Sigmoid colon (tissue), 4 donors: ENCODE results near the gene GPATCH8.
"Not testable (repeated sequence)": the region's sequence is repeated elsewhere in the genome, so short reads cannot be mapped to it uniquely, and the experiment has no call there.

Source experiments
- CTCF ChIP-seq, 4 experiments: fragments of 450-650 bp in 3 of 4; fragments of 200-600 bp in 1 of 4; IDR thresholded peaks; one replicate each; pipeline ENCODE4 v1.5.1; 2016 to 2019; ENCODE audit warnings: antibody characterized with exemption in 4 of 4, mild to moderate bottlenecking in 3 of 4, moderate library complexity in 2 of 4
- EP300 ChIP-seq, 4 donors: sonication (generic); formaldehyde crosslinking; IDR thresholded peaks; one replicate each; pipeline ENCODE4 v1.6.1; 2017; ENCODE audit warnings: antibody characterized with exemption in 4 of 4
- POLR2A ChIP-seq, 2 donors: fragments of 450-650 bp; IDR thresholded peaks; one replicate each; pipeline ENCODE4 v1.6.1; 2016; ENCODE audit warnings: antibody characterized with exemption in 2 of 2, mild to moderate bottlenecking in 2 of 2, moderate library complexity in 2 of 2
- POLR2AphosphoS5 ChIP-seq, 4 donors: sonication (generic); formaldehyde crosslinking; IDR thresholded peaks; one replicate each; pipeline ENCODE4 v1.6.1; 2017; ENCODE audit warnings: antibody characterized with exemption in 4 of 4

- not testable (repeated sequence) for TF ChIP-seq CTCF, POLR2A, POLR2AphosphoS5, EP300 (IDR thresholded peaks at IDR 0.05)
Observed at GRCh38 chr17:44511241-44512134, 8.3 kb upstream of the GPATCH8 start.
